ENCODE measurements around the gene PTAR1. TPM values are rescaled to one million over a fixed set of nuclear protein-coding genes. Genes with fewer than 3 reads are reported as not detected.
A peak's percentile ranks its signal among the peaks of the same experiment; 100 is the strongest.
"Not testable (repeated sequence)": the region's sequence is repeated elsewhere in the genome, so short reads cannot be mapped to it uniquely, and the experiment has no call there.

PTAR1 gene, protein sequence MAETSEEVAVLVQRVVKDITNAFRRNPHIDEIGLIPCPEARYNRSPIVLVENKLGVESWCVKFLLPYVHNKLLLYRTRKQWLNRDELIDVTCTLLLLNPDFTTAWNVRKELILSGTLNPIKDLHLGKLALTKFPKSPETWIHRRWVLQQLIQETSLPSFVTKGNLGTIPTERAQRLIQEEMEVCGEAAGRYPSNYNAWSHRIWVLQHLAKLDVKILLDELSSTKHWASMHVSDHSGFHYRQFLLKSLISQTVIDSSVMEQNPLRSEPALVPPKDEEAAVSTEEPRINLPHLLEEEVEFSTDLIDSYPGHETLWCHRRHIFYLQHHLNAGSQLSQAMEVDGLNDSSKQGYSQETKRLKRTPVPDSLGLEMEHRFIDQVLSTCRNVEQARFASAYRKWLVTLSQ
- total RNA-seq = 63.4 TPM

DNA sequence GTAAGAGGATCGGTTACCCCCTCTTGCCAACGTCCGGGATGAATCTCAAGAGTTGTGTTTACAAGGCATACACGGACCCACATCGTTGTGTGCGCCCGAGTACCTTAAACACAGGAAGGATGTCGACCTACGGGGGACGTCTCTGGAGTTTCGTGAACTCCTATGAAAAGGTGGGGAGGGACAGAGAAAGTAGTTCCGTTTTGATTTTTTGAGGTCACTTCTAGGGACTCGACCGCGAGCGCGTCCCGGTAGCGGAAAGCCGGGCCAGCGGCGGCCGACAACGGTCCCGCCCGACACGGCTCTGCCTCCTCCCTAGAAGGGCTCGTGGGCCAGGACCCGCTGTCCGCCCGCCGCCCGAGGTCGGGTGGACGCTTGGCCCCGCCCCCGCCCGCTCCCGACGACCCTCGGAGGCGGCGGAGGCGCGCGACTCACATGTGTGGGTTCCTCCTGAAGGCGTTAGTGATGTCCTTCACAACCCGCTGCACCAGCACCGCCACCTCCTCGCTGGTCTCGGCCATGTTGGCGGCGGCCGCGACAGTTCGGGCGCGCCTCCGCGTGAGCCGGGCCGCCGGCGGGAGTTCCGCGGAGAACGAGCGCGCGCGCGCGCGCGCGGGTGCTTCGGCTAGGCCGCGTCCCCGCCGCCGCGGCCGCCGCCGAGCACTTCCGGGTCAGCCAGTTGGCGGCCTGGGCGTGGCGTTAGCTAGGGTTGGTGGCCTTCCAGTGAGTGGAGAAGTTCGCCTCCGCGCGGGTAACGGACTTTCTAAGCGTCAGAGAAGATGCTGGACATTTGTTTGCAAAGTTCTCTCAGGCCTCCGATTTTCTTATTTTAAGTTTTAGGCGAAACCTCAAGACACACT is at the start of gene PTAR1:
Gene PTAR1, minus strand, starts transcription at position 591 of the 857 bp plus-strand sequence. Its CDS starts 73 bp downstream, at position 518.
- DNase-seq (ENCODE audit: low spot score) (peak; percentile 95), ATAC-seq (peak; percentile 98)
- intact Hi-C loops (cut with DNase I) = no loop called here

DNA sequence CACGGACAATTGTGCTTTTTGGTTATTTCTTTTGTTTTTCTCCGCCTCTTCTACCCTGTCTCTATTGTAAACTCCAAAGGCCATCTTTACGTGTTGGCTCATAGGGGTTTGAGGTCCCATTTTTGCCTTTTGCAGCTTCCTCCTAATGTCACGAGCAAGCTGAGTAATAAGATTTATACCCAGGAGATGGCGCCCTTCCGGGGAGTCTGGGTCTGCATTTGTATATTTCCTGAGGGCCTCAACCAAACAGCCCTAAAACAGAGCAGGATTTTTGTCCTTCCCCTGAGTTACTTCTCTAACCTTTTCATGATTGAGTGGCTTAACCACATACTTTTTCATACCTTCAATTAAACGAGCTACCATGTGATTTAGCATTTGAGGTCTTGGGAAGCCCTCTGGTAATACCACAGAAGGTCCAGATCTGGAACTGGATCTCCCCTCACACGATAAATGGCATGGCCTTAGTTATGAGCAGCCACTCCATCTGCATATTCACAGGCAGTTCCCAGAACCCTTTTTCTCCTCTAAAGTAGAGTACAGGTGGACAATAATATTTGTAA is 49.6 kb upstream of the PTAR1 start:
- ATAC-seq = no peak
- intact Hi-C loops (cut with DNase I) = no loop called here
- no peak for DNase-seq (ENCODE audit: low spot score)

DNA sequence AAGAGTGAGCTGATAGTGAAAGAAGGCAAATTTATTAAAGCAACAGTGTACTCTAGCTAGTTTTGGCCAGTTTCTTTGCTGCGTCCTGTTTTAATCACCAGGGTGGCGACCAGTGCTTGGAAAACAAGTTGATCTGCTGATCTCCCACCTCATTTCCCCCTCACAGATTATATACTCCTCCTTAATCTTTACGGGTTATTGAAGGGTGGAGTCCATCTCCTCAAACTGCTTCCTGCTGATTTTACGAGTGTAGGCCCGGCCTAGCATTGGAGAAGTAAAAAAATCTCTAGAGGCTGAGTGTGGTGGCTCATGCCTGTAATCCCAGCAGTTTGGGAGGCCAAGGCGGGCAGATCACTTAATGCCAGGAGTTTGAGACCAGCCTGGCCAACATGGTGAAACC is 46.8 kb upstream of the PTAR1 start:
- ATAC-seq (no peak), DNase-seq (ENCODE audit: low spot score) (no peak)
- intact Hi-C loops (cut with DNase I) = no loop called here

DNA sequence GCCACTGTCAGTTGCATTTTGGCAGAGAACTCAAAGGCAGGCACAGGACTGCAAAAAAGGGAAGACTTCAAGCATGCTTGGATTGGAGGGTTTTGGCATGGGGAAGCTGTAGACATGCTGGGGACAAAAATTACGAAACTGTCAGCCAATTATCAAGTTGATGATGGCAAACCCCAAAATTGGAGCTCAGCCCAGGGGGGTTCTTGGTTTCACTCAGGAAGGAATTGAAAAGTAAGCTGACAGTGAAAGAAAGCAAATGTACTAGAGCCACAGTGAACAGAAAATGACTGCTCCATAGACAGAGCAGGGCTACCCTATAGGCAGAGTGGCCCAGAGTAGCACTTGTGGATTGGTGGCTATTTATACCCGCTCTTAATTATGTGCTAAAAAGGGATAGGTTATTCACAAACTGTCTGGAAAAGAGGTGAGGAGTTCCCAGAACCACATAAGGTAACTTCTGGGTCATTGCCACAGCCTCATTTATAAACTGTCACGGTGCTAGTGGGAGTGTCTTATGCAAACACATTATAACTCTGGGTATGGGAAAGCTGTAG is 46.2 kb upstream of the PTAR1 start:
- intact Hi-C loops (cut with DNase I) = no loop called here
- DNase-seq (ENCODE audit: low spot score) (no peak), ATAC-seq (peak; percentile 74)

DNA sequence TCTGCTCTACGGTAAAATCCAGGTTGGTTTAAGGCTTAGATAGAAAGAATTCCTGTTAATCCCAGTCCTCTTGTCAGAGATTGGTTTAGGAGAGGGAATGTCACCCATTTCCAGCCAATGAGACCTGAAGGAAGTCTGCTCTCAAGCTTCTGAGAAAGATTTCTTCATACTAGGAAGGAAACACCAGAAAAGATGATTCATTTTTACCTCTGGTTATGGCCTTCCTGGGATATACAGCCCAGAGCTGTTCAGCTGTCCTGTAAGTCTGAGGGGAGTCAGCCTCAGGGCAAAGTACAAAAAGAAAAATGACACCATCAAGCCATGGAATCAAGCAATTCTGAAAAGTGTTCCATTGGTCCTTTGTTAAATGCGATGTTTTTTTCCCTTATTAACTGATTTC is 42.2 kb upstream of the PTAR1 start:
- no peak for ATAC-seq
- DNase-seq (ENCODE audit: low spot score) = no peak
- intact Hi-C loops (cut with DNase I) = no loop called here

DNA sequence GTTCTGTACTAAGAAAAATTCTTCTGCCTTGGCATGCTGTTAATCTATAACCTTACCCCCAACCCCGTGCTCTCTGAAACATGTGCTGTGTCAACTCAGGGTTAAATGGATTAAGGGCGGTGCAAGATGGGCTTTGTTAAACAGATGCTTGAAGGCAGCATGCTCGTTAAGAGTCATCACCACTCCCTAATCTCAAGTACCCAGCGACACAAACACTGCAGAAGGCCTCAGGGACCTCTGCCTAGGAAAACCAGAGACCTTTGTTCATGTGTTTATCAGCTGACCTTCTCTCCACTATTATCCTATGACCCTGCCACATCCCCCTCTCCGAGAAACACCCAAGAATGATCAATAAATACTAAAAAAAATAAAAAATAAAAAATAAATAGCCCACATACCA is 40.2 kb upstream of the PTAR1 start:
- DNase-seq (ENCODE audit: low spot score); ATAC-seq; intact Hi-C loops (cut with DNase I): not testable (repeated sequence)

DNA sequence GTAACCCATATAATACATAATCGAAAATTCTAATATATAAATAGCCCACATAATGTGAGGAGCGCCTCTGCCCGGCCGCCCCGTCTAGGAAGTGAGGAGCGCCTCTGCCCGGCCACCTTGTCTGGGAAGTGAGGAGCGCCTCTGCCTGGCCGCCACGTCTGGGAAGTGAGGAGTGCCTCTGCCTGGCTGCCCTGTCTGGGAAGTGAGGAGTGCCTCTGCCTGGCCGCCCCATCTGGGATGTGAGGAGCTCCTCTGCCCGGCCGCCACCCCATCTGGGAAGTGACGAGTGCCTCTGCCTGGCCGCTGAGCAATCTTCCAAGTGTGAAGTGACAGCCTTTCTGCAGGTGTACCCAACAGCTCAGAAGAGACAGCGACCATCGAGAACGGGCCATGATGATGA is 39.7 kb upstream of the PTAR1 start:
- ATAC-seq; intact Hi-C loops (cut with DNase I); DNase-seq (ENCODE audit: low spot score): not testable (repeated sequence)

DNA sequence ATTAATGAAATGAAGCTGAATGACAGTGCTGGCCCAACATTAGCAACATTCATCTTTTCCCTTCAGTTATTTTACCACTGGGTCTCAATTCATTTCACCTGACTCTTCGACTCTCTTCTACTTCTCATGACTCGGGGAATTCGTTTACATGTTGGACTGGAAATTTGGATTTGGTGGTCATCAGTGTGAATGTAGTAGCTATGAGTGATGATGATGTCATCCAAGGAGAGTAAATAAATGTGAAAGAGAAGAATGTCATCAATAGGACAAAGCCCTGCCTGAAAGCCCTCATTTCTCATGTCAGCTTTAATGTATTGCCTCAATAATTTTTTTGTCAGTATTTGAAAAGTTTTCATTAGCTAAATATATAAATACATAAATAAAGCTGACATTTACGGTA is 38.9 kb upstream of the PTAR1 start:
- intact Hi-C loops (cut with DNase I) = no loop called here
- DNase-seq (ENCODE audit: low spot score) = no peak
- no peak for ATAC-seq

DNA sequence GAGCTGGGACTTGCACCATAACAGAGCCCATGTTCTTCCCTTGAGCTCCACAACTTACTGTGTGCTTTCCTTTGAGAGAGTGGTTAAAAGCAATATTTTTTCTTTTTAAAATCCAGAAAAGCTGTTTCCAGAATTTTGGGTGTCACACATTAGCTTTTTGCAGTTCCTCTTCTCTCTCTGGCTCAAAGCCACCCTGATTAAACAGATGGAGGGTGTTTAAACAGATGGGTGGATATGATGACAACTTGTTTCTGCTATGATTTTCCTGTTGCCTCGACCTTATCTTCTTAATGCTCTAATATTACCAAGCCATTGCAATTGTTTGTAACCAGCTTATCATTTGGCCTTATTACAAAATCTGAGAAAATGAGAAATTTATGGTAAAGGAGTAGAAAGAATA is 37.9 kb upstream of the PTAR1 start:
- DNase-seq (ENCODE audit: low spot score) (no peak), ATAC-seq (no peak)
- intact Hi-C loops (cut with DNase I) = no loop called here

DNA sequence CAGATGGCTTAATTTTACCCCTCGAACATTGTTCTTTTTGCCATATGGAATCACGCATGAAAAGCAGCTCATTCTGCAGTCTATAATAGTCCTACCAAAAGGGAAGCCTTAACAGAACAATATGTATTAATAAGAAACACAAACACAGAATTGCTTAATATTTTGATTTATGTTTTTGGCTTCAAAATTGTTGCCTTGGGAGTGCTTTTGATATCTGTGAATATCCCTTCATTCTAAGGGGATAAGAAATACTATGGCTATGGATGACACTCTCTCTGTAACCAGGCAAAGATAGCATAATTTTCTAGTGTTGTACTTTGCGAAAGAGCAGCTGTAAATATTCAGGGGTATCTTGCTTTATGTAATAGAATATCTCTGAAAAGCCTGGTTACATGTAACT is 34.5 kb upstream of the PTAR1 start:
- DNase-seq (ENCODE audit: low spot score) (no peak), ATAC-seq (no peak)
- intact Hi-C loops (cut with DNase I) = no loop called here

DNA sequence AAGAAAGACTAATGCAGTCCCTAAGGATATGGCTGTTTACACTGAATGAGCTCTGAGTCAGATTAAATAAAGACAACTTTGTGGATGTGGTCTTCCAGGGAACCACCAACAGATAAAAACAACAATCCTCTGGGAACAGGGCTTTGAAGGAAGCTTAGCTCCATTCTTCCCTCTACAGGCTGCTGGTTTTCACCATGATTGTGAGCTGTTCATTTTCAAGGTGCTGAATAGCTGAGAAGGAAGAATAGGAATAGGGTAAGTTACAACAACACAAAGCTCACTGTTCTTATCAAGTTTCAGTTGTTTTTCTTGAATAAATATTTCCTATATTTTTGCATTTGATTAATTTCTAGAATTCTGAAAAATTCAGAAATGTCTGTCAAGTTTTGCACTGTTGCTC is 25.9 kb upstream of the PTAR1 start:
- intact Hi-C loops (cut with DNase I) = no loop called here
- ATAC-seq = no peak
- no peak for DNase-seq (ENCODE audit: low spot score)

DNA sequence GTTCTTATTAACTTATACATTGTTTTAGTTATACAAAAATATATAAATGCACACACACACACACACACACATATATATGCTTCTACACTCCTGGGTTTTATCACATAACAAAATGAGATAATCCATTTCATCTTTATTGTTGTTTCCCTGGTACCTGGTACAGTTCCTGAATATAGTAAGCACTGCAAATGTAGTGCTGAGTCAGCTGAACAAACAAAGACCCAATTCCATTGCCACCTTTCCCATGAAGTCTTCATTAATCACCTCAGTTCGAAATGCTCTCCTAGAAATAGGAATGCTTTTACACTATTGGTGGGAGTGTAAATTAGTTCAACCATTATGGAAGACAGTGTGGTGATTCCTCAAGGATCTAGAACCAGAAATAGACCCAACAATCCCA is 13.4 kb upstream of the PTAR1 start:
- ATAC-seq = no peak

DNA sequence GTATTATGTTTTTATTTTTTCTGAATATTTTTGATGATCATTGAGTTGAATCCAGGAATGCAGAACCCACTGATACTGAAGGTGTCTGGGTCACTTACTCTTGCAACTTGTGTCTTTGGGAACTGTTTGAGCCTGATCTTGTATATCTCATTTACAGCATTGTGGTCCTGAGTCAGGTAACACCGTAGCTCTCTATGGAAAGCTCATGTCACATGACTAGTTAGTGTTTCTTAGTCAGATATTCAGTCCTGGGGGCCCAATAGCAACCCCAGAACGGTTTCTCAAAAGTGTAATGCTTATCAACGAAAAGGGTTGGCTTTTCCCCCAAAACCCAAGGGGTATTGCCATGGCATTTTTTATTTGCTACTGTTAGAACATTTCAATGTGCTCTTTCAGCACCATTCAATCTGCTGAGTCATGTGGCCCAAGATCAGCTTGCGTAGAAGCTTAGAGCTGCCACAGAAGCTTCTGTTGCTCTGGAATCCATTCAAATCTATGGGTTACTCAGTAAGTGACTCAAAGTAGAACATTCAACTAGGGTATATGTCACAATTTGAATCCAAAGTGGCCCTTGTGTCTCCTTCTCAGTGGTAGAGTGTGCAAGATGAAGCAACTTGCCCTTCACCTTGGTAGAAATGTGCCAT is 12.1 kb upstream of the PTAR1 start:
- DNase-seq (ENCODE audit: low spot score) (no peak), ATAC-seq (no peak)
- intact Hi-C loops (cut with DNase I) = no loop called here

More for the DNA sequence above, 13.4 kb upstream of the PTAR1 start:
- intact Hi-C loops (cut with DNase I) = no loop called here
- no peak for DNase-seq (ENCODE audit: low spot score)

DNA sequence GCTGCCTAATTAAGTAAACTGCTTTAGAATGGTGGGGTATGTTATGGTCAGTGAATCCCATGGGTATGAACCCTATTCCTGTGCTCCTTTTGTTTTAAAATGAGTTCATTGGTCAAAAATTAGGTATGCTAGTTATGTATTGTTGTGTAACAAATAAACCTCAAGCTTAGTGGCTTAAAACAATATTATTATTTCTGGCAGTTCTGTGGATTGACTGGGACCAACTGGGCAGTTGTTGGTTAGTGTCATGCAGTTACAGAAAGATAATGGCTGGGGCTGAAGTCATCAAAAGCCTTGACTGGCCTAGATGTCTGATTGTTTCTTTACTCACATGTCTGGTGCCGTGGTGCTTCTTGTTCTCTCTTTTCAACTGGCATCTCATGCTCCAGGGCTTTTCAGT is 8.9 kb upstream of the PTAR1 start:
- intact Hi-C loops (cut with DNase I) = no loop called here
- ATAC-seq (no peak), DNase-seq (ENCODE audit: low spot score) (no peak)

DNA sequence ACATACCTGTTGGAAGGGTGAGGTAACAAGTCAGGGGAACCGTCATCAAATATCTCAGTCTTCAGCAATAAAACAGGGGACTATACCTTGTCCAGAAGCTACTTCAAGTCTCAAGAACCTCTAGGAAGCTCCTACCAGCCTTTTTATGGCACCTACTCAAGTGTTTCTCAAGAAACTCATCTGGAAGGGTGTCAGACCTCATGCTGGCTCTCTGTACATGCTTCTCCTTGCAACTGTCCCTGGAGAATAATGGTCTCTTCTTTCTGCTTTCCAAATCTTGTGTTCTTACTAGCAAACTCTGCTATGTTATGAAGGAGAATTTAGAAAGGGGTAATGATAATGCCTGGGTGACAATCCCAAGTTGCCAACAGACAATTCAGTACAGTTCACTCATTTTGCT is 8.3 kb upstream of the PTAR1 start:
- intact Hi-C loops (cut with DNase I) = no loop called here
- no peak for DNase-seq (ENCODE audit: low spot score)
- ATAC-seq = no peak

DNA sequence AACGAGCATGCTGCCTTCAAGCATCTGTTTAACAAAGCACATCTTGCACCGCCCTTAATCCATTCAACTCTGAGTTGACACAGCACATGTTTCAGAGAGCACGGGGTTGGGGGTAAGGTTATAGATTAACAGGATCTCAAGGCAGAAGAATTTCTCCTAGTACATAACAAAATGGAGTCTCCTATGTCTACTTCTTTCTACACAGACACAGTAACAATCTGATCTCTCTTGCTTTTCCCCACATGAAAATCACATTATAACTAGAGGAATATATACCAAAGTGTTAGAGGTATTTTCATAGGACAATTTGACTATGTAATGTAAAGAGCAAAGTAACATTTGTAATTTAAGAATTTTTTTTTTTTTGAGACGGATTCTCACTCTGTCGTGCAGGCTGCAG is 4.1 kb upstream of the PTAR1 start:
- ATAC-seq; intact Hi-C loops (cut with DNase I); DNase-seq (ENCODE audit: low spot score): not testable (repeated sequence)

DNA sequence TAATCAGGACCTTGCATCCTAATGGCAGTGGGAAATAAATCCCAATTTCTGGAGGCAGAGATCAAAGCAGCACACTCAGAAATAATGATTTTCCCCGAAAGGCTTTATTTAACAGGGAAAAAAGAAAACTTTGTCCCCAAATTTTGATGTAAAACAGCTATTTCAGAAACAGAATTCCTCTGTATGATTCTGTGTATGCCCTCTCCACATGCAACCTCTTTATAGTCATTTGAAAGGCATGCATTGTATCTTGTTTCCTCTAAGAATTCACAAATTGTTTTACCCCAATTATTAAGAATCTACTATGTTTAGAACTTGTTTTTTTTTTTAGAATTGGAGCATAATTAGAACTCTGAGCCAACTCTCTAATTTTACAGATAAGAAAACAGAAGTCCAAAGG is 2.7 kb upstream of the PTAR1 start:
- ATAC-seq = no peak
- intact Hi-C loops (cut with DNase I) = no loop called here

DNA sequence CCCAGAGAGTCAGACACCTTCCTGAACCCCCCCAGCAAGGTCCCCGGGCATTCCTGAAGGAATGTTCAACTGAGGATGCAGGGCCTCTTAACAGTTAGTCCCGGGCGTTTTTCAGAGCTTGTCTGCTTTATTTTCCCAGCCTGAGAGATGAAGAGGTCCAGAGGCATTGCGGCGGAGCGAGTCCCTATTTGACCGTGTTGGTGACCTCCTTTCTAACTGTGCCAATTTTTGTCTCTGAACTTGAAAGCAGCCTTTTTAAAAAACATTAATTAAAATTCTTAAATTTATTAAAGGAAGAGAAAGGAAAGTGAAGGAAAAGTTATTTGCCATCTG is 433 bp upstream of the PTAR1 start:
- DNase-seq (ENCODE audit: low spot score) (no peak), ATAC-seq (peak; percentile 52)
- intact Hi-C loops (cut with DNase I) = no loop called here

More for the DNA sequence above, 2.7 kb upstream of the PTAR1 start:
- DNase-seq (ENCODE audit: low spot score) = no peak

DNA sequence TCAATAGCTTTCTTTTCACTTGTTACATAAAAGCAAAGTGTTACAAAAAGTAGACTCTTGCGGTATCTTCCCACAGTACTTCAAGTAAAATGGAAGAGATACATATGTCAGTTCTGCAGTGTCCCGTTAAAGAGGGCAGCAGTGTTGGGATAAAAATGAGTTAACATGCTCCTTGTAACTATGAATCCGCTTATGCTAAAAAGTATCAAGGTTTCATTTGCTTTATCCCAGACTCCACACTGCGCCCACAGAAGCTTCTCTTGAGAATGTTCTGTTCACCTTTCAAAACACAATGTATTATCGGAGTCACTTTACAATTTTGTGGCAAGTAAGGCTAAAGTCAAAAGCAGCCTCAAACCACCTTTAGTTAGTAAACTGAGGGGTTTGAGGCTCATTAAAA is 790 bp downstream of the PTAR1 start:
- ATAC-seq = no peak
- DNase-seq (ENCODE audit: low spot score) = no peak
- intact Hi-C loops (cut with DNase I) = no loop called here
